Nephron progenitor cell (in vitro differentiated cells): ENCODE results near the gene SEMA3F.
"Not testable (repeated sequence)": the region's sequence is repeated elsewhere in the genome, so short reads cannot be mapped to it uniquely, and the experiment has no call there.

Source experiments
- DNase-seq: peaks from one replicate; pipeline ENCODE4 v3.0.0; 2021
- H3K27ac Mint-ChIP-seq: 2 replicates; pipeline ENCODE4 v1.8.0; 2021; ENCODE audit warnings: mild to moderate bottlenecking, moderate library complexity, mixed read lengths
- H3K27me3 Mint-ChIP-seq: 2 replicates; pipeline ENCODE4 v1.8.0; 2021; ENCODE audit warnings: mild to moderate bottlenecking, low read depth, mixed read lengths; ENCODE audit not compliant: poor library complexity
- H3K36me3 Mint-ChIP-seq: 2 replicates; pipeline ENCODE4 v1.8.0; 2021; ENCODE audit warnings: low read depth, mixed read lengths
- H3K4me1 Mint-ChIP-seq: 2 replicates; pipeline ENCODE4 v1.8.0; 2021; ENCODE audit warnings: mixed read lengths
- H3K4me3 Mint-ChIP-seq: 2 replicates; pipeline ENCODE4 v1.8.0; 2021; ENCODE audit warnings: mild to moderate bottlenecking, moderate library complexity, mixed read lengths
- H3K9me3 Mint-ChIP-seq: 2 replicates; pipeline ENCODE4 v1.8.0; 2021; ENCODE audit warnings: mild to moderate bottlenecking, moderate library complexity, mixed read lengths
- CTCF ChIP-seq: fragments of 200-600 bp; sonication (generic); IDR thresholded peaks from 2 replicates; pipeline ENCODE4 v1.5.0; 2021; ENCODE audit warnings: antibody characterized with exemption

SEMA3F gene

GRCh38 chr3:50207359-50208042 lies 52.4 kb downstream of the SEMA3F start:
- no peak for TF ChIP-seq CTCF
- no peak for DNase-seq
- no peaks in the 10 kb centered on the region for H3K9me3 Mint-ChIP-seq
- H3K36me3 Mint-ChIP-seq = no peaks in the 10 kb centered on the region
- peaks cover 28% of the 10 kb centered on the region for H3K27me3 Mint-ChIP-seq
- H3K4me3 Mint-ChIP-seq = no peak overlapping the region
- H3K27ac Mint-ChIP-seq = no peak overlapping the region
- peaks cover 39% of the 10 kb centered on the region for H3K4me1 Mint-ChIP-seq

- H3K4me1 Mint-ChIP-seq = peaks cover 28% of the 10 kb centered on the region
- H3K36me3 Mint-ChIP-seq = no peaks in the 10 kb centered on the region
- H3K27ac Mint-ChIP-seq = no peak overlapping the region
- TF ChIP-seq CTCF = no peak
- peaks cover 28% of the 10 kb centered on the region for H3K27me3 Mint-ChIP-seq
- H3K4me3 Mint-ChIP-seq = no peak overlapping the region
- no peaks in the 10 kb centered on the region for H3K9me3 Mint-ChIP-seq
- DNase-seq = no peak
Observed at GRCh38 chr3:50208677-50209344, 53.7 kb downstream of the SEMA3F start.

GRCh38 chr3:50210176-50210509 lies 55.0 kb downstream of the SEMA3F start:
- H3K9me3 Mint-ChIP-seq = no peaks in the 10 kb centered on the region
- peaks cover 23% of the 10 kb centered on the region for H3K4me1 Mint-ChIP-seq
- no peak overlapping the region for H3K27ac Mint-ChIP-seq
- H3K4me3 Mint-ChIP-seq = no peak overlapping the region
- TF ChIP-seq CTCF = no peak
- peaks cover 27% of the 10 kb centered on the region for H3K27me3 Mint-ChIP-seq
- H3K36me3 Mint-ChIP-seq = no peaks in the 10 kb centered on the region
- no peak for DNase-seq

- TF ChIP-seq CTCF = no peak
- peaks cover 22% of the 10 kb centered on the region for H3K27me3 Mint-ChIP-seq
- no peaks in the 10 kb centered on the region for H3K9me3 Mint-ChIP-seq
- no peak overlapping the region for H3K27ac Mint-ChIP-seq
- no peak overlapping the region for H3K4me3 Mint-ChIP-seq
- H3K4me1 Mint-ChIP-seq = peaks cover 26% of the 10 kb centered on the region
- H3K36me3 Mint-ChIP-seq = no peaks in the 10 kb centered on the region
- no peak for DNase-seq
Observed at GRCh38 chr3:50210510-50211367, 55.6 kb downstream of the SEMA3F start.

GRCh38 chr3:50211368-50211717 lies 56.2 kb downstream of the SEMA3F start:
- peaks cover 18% of the 10 kb centered on the region for H3K27me3 Mint-ChIP-seq
- DNase-seq, H3K4me3 Mint-ChIP-seq, H3K27ac Mint-ChIP-seq, H3K36me3 Mint-ChIP-seq, H3K9me3 Mint-ChIP-seq: not testable (repeated sequence)
- H3K4me1 Mint-ChIP-seq = peaks cover 26% of the 10 kb centered on the region

- Mint-ChIP-seq H3K4me1 (peaks cover 26% of the 10 kb centered on the region), H3K9me3 (no peaks in the 10 kb centered on the region)
Observed at GRCh38 chr3:50211930-50212329, 56.8 kb downstream of the SEMA3F start.

More at GRCh38 chr3:50211930-50212329, 56.8 kb downstream of the SEMA3F start:
- Mint-ChIP-seq H3K27me3 (peaks cover 17% of the 10 kb centered on the region), H3K4me3 (no peak overlapping the region), H3K36me3 (no peaks in the 10 kb centered on the region), H3K27ac (no peak overlapping the region)
- TF ChIP-seq CTCF = no peak
- no peak for DNase-seq
